Esophagus muscularis mucosa (tissue), 4 donors: Measurements from ENCODE around the gene OXCT1. TPM values are rescaled to one million over a fixed set of nuclear protein-coding genes. Genes with fewer than 3 reads are reported as not detected.

Experiments used
- DNase-seq: peaks from one replicate; pipeline ENCODE4 v3.0.0-alpha.2; 2017; ENCODE audit errors: extremely low spot score
- H3K27ac ChIP-seq, 4 donors: fragments of 200-600 bp; sonication (generic); replicated peaks in 1 of 4; 1 replicate in 3 of 4; 2 replicates in 1 of 4; pipeline ENCODE4 v1.5.1; 2016 to 2019; ENCODE audit warnings: mild to moderate bottlenecking in 1 of 4
- H3K27me3 ChIP-seq, 4 donors: fragments of 200-600 bp; sonication (generic); one replicate each; pipeline versions ENCODE4 v1.5.1 to v1.6.0; 2016 to 2019
- H3K36me3 ChIP-seq, 4 donors: fragments of 200-600 bp; sonication (generic); one replicate each; pipeline ENCODE4 v1.5.1; 2016 to 2019
- H3K4me1 ChIP-seq, 4 donors: fragments of 200-600 bp; sonication (generic); one replicate each; pipeline ENCODE4 v1.5.1; 2016 to 2019
- H3K4me3 ChIP-seq, 4 donors: fragments of 200-600 bp; sonication (generic); 1 replicate in 2 of 4; 2 replicates in 2 of 4; pipeline ENCODE4 v1.5.1; 2016 to 2019; ENCODE audit warnings: mild to moderate bottlenecking in 4 of 4, moderate library complexity in 1 of 4
- H3K9me3 ChIP-seq, 4 donors: fragments of 200-600 bp; sonication (generic); 1 replicate in 3 of 4; 2 replicates in 1 of 4; pipeline ENCODE4 v1.5.1; 2016 to 2019
- EP300 ChIP-seq: sonication (generic); formaldehyde crosslinking; IDR thresholded peaks from one replicate; pipeline ENCODE4 v1.6.1; 2017; ENCODE audit warnings: antibody characterized with exemption
- POLR2A ChIP-seq: fragments of 450-650 bp; IDR thresholded peaks from one replicate; pipeline ENCODE4 v1.6.1; 2017; ENCODE audit warnings: antibody characterized with exemption, moderate library complexity, mild to moderate bottlenecking, low read depth
- POLR2AphosphoS5 ChIP-seq, 2 donors: sonication (generic); formaldehyde crosslinking; IDR thresholded peaks; one replicate each; pipeline ENCODE4 v1.6.1; 2017; ENCODE audit warnings: antibody characterized with exemption in 2 of 2
- WGBS: methylation state at CpG from one replicate; pipeline ENCODE4 v1.1.5; 2018; 5-methylcytosine and 5-hydroxymethylcytosine counted together
- intact Hi-C: fragments of 100-400 bp; cut with DNase I; formaldehyde crosslinking; loops from one replicate; pipeline ENCODE4 v1.15.1; 2023
- total RNA-seq, 4 donors: library from RNA; depleted of rRNA; stranded (reverse); fragments of >200 nt; gene quantifications; one replicate each; pipeline versions ENCODE4 v1.1.0 to v1.2.1, GENCODE V29; 2016
- TF ChIP-seq, protein P1 (sequence below), 3 experiments: fragments of 200-600 bp in 2 of 3; fragments of 450-650 bp in 1 of 3; sonication (generic) in 2 of 3; IDR thresholded peaks; one replicate each; pipeline ENCODE4 v1.5.1; 2017 to 2019; ENCODE audit warnings: antibody characterized with exemption in 3 of 3, mild to moderate bottlenecking in 2 of 3, moderate library complexity in 1 of 3

Gene OXCT1
- total RNA-seq, 4 donors from 2014 or later = 30.8 to 47.6 (median 37.7) TPM

GRCh38 chr5:41827792-41828191, 42.4 kb downstream of the OXCT1 start:
- H3K4me3 ChIP-seq = no peak overlapping the region
- H3K27ac ChIP-seq = no peak overlapping the region
- H3K36me3 ChIP-seq = peaks cover 6 to 33% (median 11%) of the 10 kb centered on the region in 4 donors
- H3K9me3 ChIP-seq = no peaks in the 10 kb centered on the region
- TF ChIP-seq POLR2AphosphoS5 (IDR thresholded peaks at IDR 0.05) = no peak
- TF ChIP-seq EP300 = no peak
- TF ChIP-seq, protein P1, sequence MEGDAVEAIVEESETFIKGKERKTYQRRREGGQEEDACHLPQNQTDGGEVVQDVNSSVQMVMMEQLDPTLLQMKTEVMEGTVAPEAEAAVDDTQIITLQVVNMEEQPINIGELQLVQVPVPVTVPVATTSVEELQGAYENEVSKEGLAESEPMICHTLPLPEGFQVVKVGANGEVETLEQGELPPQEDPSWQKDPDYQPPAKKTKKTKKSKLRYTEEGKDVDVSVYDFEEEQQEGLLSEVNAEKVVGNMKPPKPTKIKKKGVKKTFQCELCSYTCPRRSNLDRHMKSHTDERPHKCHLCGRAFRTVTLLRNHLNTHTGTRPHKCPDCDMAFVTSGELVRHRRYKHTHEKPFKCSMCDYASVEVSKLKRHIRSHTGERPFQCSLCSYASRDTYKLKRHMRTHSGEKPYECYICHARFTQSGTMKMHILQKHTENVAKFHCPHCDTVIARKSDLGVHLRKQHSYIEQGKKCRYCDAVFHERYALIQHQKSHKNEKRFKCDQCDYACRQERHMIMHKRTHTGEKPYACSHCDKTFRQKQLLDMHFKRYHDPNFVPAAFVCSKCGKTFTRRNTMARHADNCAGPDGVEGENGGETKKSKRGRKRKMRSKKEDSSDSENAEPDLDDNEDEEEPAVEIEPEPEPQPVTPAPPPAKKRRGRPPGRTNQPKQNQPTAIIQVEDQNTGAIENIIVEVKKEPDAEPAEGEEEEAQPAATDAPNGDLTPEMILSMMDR (IDR thresholded peaks at IDR 0.05) = no peak
- TF ChIP-seq POLR2A = no peak
- H3K27me3 ChIP-seq = no peaks in the 10 kb centered on the region
- WGBS = 97% methylated on average over 1 of the region's 1 CpG
- H3K4me1 ChIP-seq = no peaks in the 10 kb centered on the region
- intact Hi-C loops = no loop called here
- no peak for DNase-seq

DNA sequence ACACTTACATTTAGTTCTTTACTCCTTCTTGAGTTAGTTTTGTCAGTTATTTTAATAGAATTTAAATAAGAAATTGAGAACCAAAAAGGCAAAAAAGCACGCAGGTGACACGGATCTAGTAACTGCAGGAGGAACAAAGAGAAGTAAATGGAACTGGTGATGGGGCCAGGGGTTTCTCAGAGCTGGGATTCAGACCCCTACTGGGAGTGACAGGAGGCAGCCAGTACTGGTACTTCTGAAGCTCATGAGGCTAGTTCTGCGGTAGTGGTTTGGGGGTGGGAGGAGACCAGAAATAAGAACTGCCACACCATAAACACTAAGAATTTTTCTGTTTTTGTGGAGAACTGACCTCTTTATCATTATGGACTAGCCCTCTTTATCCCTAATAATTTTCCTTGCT, 48.2 kb downstream of the OXCT1 start:
- Histone ChIP-seq H3K27ac (no peak overlapping the region), H3K4me3 (no peak overlapping the region), H3K36me3 (peaks cover 0 to 5% (median 0%) of the 10 kb centered on the region in 4 donors), H3K27me3 (no peaks in the 10 kb centered on the region), H3K4me1 (no peaks in the 10 kb centered on the region), H3K9me3 (no peaks in the 10 kb centered on the region)
- WGBS = 87% methylated on average over 3 of the region's 3 CpGs
- no peak for TF ChIP-seq POLR2AphosphoS5 (IDR thresholded peaks at IDR 0.05)
- TF ChIP-seq POLR2A = no peak
- TF ChIP-seq, protein P1 (IDR thresholded peaks at IDR 0.05) = no peak
- no peak for TF ChIP-seq EP300
- DNase-seq = no peak
- intact Hi-C loops = no loop called here

DNA sequence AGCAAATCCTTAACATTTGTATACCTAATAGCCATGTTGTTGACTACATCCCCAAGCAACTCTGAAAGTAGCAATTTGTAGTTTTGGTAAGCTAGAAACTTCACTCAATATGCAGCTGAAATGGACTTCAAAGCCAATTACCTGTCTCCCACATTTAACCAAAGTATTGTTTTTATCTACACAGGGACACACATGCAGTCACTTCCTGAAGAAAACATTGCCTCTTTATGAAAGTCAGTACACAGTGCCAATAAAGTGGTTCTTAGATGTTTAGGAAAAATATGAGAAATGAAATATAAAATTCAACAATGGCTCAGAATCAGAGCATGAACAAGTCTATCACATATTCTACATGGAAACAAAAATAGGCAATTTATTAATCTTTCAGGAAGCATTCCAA, 49.2 kb downstream of the OXCT1 start:
- TF ChIP-seq POLR2A = no peak
- no peak for TF ChIP-seq EP300
- TF ChIP-seq, protein P1 (IDR thresholded peaks at IDR 0.05) = no peak
- TF ChIP-seq POLR2AphosphoS5 (IDR thresholded peaks at IDR 0.05) = no peak
- H3K27me3 ChIP-seq = no peaks in the 10 kb centered on the region
- no peaks in the 10 kb centered on the region for H3K36me3 ChIP-seq
- intact Hi-C loops = no loop called here
- H3K27ac ChIP-seq = no peak overlapping the region
- no peak overlapping the region for H3K4me3 ChIP-seq
- H3K9me3 ChIP-seq = no peaks in the 10 kb centered on the region
- DNase-seq = no peak
- H3K4me1 ChIP-seq = no peaks in the 10 kb centered on the region

GRCh38 chr5:41820150-41820549, 50.1 kb downstream of the OXCT1 start:
- H3K27ac ChIP-seq = no peak overlapping the region
- H3K4me1 ChIP-seq = no peaks in the 10 kb centered on the region
- no peaks in the 10 kb centered on the region for H3K36me3 ChIP-seq
- no peak overlapping the region for H3K4me3 ChIP-seq
- 100% methylated on average over 2 of the region's 2 CpGs for WGBS
- no peak for DNase-seq
- no peak for TF ChIP-seq POLR2AphosphoS5 (IDR thresholded peaks at IDR 0.05)
- TF ChIP-seq POLR2A = no peak
- TF ChIP-seq, protein P1 (IDR thresholded peaks at IDR 0.05) = no peak
- no peak for TF ChIP-seq EP300
- intact Hi-C loops = no loop called here
- no peaks in the 10 kb centered on the region for H3K9me3 ChIP-seq
- no peaks in the 10 kb centered on the region for H3K27me3 ChIP-seq

DNA sequence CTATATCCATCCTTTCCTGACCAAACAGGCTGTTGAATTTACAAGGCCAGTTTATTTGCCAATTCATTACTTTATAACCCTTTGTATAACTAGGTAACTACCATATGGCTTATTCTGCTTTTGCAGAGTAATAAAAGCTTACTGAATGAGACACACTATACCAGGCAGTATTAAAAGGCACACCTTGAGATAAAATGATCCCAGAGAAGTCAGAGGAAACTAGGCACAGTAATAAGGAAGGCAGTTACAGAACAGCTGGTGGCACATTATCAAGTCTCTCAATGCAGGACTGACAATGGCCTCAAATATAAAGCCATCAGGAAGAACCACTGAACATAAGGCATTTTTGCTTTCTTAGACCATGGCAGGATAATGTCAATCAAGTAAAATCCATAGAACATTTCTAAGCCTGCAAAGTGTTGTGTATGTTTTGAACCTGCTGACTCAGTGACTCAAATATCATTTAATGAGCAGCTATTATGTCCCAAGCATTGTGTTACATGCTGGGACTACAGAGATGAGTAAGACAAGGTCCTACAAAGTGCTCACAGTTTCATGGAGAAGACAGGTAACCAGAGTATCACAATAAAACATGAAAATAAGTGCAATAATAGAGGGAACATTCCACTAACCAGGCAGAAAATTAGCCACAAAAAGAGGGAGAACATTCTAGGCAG, 52.5 kb downstream of the OXCT1 start:
- H3K27me3 ChIP-seq = no peaks in the 10 kb centered on the region
- no peak for TF ChIP-seq POLR2AphosphoS5 (IDR thresholded peaks at IDR 0.05)
- TF ChIP-seq EP300 = no peak
- TF ChIP-seq POLR2A = no peak
- TF ChIP-seq, protein P1 (IDR thresholded peaks at IDR 0.05) = no peak
- H3K9me3 ChIP-seq = no peaks in the 10 kb centered on the region
- no peaks in the 10 kb centered on the region for H3K4me1 ChIP-seq
- intact Hi-C loops = no loop called here
- no peak for DNase-seq
- no peaks in the 10 kb centered on the region for H3K36me3 ChIP-seq
- H3K27ac ChIP-seq = no peak overlapping the region
- H3K4me3 ChIP-seq = no peak overlapping the region
